Sciatic nerve (tissue), 2 donors: ENCODE results near the gene DOHH. TPM values are rescaled to one million over a fixed set of nuclear protein-coding genes. Genes with fewer than 3 reads are reported as not detected.
A peak's percentile ranks its signal among the peaks of the same experiment; 100 is the strongest.

Source experiments
- ATAC-seq: fragments of 200-7000 bp; cut with Tn5 transposase; one replicate; pipeline ENCODE4 v1.9.1; 2020; ENCODE audit warnings: mild to moderate bottlenecking, moderate library complexity
- DNase-seq: peaks from one replicate; pipeline ENCODE4 v3.0.0-alpha.2; 2020; ENCODE audit warnings: low spot score
- intact Hi-C: fragments of 100-400 bp; cut with DNase I; formaldehyde crosslinking; loops from one replicate; pipeline ENCODE4 v1.14.2; 2022
- total RNA-seq: library from RNA; stranded (reverse); fragmentation: NEBNext Ultra II Directional; extraction: Animal tissue kit (Norgen Biotek cat#: 25700); gene quantifications from one replicate; pipeline ENCODE4 v1.2.1, GENCODE V29; 2021
- donor health status: DM: no; HTN: no; CAD: no.
- donor health status: DM: no; HTN: no; CAD: no.

DOHH gene, protein sequence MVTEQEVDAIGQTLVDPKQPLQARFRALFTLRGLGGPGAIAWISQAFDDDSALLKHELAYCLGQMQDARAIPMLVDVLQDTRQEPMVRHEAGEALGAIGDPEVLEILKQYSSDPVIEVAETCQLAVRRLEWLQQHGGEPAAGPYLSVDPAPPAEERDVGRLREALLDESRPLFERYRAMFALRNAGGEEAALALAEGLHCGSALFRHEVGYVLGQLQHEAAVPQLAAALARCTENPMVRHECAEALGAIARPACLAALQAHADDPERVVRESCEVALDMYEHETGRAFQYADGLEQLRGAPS
- 8.4 TPM for total RNA-seq

DNA sequence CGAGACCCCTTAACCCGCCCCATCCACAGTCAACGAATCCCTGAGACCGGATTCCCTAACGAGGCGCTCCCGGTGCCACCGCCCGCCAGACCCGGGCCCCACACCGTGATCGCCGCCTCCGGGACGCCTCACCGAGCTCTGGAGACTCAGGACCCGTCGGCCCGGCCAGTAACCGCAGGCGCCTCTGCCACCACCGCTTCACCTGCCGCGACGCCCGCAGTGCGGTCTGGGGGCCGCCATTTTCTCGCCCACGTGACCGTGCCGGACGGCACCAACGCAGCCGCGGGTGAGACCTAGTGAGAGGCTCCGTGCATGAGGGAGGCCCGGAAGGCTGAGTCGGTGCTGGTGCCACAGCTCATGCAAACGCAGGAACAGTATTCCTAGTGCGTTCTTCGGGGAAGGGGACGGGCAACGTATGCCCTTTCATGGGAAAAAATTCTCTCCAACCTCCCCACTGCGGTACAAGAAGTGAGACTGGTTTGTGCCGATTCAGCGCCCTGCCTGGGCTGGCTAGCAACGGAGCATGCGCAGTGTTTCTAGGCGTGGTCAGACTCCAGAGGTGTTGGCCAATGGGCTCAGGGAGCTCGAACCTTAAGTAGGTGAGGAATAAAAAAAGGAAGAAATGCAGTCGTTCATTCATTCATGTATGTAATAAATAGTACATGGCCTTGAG lies at the start of gene DOHH:
Gene DOHH (minus strand): TSS at position 246 of the 673 bp plus-strand sequence. CDS start 3,860 bp downstream, outside the sequence.
- intact Hi-C loops: no loop called here
- DNase-seq: peak; percentile 97
- ATAC-seq: peak; percentile 97

DNA sequence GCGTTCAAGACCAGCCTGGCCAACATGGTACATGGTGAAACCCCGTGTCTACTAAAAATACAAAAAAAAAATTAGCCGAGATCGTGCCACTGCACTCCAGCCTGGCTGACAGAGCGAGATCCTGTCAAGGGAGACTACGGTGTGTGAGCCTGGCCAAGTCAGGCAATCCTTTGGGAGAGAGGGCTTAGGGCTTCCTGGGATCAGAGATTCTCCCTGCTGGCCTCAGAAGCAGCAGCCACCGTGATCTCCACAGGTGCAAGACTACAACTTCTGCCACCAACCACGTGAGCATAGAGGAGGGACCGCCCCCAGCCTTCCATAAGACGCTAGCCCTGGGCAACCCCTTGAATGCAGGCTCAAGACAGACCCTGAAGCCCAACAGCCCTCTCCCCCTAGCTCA lies 49.3 kb upstream of the DOHH start:
- intact Hi-C loops: loop anchor here (10.0 kb wide), 1 partner anchor 65 kb away; no protein-coding TSS in a partner anchor

DNA sequence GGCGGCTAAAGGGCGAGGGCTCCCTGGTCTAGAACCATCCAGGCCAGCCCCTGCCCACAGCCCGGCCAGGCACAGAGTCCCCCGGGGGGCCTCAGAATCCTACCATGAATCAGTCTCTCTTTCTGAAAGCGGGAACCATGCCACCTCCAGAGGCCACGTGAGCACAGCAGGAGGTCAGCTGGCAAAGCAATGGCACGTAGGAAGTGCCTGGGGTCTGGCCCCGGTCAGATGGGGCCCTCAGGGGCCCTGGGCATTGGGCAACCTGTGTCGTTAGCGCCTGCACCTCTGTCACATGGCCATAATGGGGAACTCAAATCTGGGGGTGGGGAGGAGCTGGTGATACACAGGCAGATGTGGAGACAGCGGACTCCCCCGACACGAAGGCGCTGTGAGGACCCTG lies 48.1 kb upstream of the DOHH start:
- no peak for ATAC-seq
- intact Hi-C loops: loop anchor here (10.0 kb wide), 1 partner anchor 66 kb away; no protein-coding TSS in a partner anchor
- no peak for DNase-seq

More for the DNA sequence above, 49.3 kb upstream of the DOHH start:
- ATAC-seq: no peak
- no peak for DNase-seq

DNA sequence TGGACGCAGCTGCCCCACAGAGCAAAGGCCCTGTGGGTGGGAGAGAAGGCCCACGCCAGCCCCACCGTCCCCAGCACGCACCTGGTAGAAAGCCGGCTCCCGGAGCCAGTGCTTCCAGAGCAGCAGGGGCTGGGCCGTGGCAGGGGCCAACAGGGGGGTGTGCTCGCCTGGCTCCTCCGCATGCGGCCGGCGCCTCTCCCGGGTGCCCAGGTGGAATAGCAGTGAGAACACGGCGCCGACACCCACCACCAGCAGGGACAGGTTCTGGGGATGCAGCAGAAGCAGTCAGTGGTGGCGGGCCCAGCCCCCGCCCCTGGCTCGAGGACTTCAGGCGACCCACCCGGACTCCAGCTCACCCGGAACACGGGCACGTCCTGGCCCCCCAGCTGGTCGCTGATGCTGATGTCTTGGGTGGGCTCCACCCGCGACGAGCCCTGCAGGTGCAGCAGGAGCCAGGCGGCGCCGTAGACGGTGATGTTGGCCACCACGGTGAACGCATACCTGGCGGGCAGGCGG lies 47.4 kb upstream of the DOHH start:
- intact Hi-C loops: loop anchor here (10.0 kb wide), 1 partner anchor 67 kb away; no protein-coding TSS in a partner anchor
- DNase-seq: no peak
- ATAC-seq: no peak

DNA sequence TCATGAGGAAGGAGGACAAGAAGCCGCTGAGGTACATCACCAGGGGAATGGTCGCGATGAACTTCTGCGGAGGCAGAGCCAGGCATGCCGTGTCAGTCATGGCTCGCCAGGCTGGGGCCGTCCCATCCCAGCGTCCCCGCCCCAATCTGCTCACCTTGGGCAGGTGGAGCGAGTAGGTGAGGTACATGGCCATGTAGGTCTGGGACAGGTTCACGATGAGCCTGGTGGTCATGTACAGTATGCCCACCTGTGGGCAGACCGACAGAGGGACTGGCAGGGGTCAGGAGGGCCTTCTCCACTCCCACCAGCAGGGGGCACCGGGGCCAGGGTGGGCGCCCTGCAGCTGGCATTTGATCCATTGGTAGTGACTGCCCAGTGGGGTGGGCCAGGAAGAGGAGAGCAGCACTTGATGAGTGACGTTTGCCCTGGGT lies 46.8 kb upstream of the DOHH start:
- DNase-seq (no peak), ATAC-seq (no peak)
- intact Hi-C loops: loop anchor here (10.0 kb wide), 1 partner anchor 67 kb away; no protein-coding TSS in a partner anchor

DNA sequence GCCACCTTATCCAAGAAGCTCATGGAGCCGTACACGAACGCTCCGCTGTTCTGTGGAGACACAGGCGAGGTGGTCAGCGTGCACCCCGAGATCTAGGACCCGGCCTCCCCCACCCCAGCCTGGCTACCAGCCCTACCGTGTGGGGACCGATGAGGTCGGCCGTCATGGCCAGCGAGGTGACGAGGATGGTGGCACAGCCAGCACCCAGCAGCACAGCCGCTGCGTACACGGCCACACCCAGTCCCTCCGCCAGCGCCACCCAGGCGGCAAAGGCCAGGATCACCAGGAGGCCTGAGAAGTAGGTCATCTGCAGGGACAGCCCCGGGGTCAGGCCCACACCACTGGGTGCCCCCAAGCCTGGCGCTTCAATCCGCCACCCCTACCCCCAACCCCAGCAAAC lies 45.6 kb upstream of the DOHH start:
- intact Hi-C loops: loop anchor here (10.0 kb wide), 1 partner anchor 69 kb away; no protein-coding TSS in a partner anchor
- DNase-seq (no peak), ATAC-seq (no peak)

DNA sequence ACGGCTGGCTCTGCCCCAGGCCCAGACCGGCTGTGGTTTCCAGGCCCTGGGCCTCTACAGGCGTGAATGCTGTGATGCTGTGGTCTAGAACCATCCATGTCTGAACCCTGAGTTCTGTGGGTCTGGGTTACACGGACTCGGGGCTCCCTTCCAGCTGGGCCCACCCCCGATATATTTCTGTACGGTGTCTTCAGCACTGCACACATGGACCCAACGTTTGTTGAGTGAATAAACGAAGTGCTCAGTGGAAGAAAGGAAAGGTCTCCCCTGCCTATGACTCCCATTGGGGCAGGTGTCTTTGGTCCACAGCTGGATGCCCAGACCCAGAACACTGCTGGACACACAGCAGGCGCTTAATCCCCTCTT lies 45.2 kb upstream of the DOHH start:
- ATAC-seq: no peak
- no peak for DNase-seq
- intact Hi-C loops: loop anchor here (10.0 kb wide), 1 partner anchor 69 kb away; no protein-coding TSS in a partner anchor

DNA sequence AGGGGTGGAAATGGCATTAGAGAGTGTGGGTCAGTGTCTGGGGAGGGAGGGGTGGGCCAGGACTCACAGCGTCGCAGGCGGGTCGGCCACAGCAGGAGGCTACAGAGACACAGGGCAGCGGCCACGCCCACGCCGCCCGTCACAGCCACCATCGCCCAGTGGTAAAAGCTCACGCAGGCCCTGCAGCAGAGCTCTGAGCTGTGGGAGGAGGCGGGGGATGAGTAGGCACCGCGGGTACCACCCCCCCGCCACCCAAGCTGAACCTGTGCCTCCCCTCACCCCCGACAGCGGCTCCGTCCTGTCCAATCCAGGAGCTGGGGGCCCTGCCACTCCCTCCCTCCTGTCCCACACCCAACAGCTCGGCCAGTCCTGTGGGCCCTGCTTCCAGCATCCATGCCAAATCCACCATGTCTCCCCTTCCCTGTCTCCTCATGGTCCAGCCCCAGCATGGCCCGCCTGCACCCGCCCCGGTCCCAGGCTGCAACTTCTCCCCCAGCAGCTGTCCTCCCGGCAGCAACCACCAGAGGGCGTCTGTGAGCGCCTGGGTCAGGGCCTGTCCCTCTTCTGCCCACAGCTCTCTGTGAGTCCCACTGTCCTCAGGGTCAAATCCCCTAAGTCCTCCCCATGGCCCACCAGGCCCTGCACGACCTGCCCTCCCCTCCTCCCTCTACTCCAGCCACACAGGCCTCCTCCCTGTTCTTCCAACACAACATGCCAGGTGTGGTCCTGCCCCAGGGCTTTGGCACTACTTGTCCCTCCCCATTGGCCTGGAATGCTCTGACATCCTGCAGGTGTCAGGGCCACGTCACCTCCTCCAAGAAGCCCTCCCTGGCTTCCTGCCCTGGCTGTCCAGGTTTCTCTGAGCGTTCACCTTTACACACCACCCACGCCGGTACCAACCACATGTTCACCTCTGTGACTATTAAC lies 44.5 kb upstream of the DOHH start:
- peak; percentile 88 for DNase-seq
- intact Hi-C loops: loop anchor here (10.0 kb wide), 1 partner anchor 70 kb away; no protein-coding TSS in a partner anchor
- ATAC-seq: peak; percentile 59

DNA sequence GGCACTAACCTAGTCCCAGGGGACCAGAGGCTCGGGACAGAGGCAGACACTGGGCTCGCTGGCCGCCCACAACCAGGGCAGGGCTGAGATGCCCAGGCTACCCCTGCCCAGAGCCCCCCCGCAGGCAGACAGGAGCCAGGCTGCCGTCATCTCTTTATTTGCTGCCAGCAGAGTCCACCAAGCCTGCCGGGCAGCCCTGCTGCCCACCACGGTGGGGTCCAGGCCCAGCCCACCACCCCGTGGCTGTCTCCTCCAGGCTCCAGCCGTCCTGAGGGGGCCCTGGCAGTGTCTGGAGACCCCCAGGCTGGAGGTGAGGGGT lies 43.5 kb upstream of the DOHH start:
- intact Hi-C loops: loop anchor here (10.0 kb wide), 1 partner anchor 71 kb away; no protein-coding TSS in a partner anchor
- DNase-seq (no peak), ATAC-seq (no peak)

DNA sequence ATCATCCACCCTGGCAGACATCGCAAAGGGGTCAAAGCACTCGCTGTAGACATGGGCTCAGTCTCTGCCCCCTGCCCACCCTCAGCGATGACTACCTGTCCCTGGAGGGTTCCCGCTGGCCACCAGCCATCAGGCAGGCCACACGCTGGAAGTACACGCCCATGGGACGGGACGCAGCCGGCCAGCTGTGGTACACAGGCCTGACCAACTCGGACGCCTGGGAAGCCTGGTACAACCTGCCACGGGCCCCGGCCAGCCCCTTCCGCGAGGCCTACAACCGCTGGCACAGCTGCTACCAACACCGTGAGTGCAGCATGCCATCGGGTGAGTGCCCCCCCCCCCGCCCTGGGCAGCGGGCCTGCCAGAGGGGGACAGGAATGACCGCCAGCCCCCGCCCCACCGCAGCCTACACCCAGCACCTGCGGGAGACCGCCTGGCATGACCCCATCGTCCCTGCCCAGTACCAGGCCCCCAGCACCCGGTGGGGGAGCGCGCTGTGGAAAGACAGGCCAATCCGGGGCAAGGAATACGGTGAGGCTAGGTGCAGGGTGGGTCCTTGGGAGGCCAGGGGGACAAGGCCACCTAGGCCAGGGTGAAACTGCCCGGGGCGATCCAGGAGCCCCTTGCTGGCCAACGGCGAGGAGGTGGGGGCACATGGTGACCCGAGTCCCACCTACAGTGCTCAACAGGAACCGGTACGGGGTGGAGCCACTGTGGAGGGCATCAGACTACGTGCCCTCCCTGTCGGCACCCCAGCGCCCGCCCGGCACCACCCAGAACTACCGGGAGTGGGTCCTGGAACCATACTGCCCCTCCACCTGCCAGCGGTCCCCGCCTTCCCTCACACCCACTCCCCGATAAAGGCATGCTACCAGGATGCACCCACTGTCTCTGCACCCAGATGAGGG lies 42.9 kb upstream of the DOHH start:
- intact Hi-C loops: loop anchor here (10.0 kb wide), 1 partner anchor 71 kb away; no protein-coding TSS in a partner anchor
- DNase-seq (no peak), ATAC-seq (no peak)

DNA sequence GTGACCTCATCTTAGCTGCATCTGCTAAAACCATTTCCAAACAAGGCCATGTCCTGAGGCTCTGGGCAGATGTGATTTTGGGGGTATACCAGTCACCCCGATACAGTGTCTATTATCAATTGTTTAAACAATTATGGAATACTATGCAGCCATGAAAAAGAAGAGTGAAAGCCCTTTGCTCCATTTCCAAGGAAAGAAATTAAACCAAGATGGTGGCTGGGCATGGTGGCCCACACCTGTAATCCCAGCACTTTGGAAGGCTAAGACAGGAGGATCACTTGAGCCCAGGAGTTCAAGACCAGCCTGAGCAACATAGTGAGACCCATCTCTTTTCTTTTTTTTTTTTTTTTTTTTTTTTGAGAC lies 39.3 kb upstream of the DOHH start:
- ATAC-seq (no peak), DNase-seq (no peak)
- intact Hi-C loops: loop anchor here (10.0 kb wide), 1 partner anchor 75 kb away; no protein-coding TSS in a partner anchor

DNA sequence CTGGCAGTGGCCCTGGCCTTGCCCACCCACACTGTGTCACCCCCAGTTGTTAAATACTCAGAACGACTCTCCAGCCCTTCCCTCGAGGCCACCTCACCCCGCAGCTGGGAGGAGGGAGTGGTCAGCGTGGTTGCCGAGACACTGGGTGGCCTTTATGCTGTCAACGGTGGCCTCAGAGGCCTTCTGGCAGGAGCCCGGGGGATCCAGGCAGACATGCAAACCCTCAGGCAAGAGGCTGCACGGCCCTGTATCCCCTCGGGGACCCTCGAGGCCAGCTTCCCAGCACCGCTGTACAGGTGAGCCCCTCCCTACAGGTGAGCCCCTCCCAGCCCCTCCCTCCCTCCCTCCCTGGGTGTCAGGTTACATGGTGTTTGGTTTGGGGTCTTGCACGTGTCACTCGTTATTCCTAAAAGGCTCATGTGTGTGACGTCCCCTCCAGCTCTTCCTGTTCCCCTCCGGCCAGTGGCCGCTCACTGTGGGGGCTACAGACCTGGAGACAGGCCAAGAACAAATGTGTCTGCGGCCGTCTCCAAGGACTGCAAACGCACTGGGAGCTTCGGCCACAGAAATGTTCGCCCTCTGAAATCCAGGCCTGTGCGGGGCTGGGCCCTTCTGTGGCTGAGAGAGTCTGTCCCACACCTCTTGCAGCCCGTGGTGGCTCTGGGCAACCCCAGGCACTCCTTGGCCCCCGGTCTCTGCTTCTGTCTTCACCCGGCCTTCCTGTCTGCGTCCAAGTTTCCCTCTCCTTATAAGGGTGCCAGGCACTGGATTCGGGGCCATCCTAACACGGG lies 38.7 kb upstream of the DOHH start, which contains the start of gene TEKTIP1:
Gene TEKTIP1 (plus strand): TSS at position 210 of the 791 bp plus-strand sequence. CDS start 4 bp downstream, at position 214.
- DNase-seq: no peak
- intact Hi-C loops: no loop called here
- no peak for ATAC-seq

DNA sequence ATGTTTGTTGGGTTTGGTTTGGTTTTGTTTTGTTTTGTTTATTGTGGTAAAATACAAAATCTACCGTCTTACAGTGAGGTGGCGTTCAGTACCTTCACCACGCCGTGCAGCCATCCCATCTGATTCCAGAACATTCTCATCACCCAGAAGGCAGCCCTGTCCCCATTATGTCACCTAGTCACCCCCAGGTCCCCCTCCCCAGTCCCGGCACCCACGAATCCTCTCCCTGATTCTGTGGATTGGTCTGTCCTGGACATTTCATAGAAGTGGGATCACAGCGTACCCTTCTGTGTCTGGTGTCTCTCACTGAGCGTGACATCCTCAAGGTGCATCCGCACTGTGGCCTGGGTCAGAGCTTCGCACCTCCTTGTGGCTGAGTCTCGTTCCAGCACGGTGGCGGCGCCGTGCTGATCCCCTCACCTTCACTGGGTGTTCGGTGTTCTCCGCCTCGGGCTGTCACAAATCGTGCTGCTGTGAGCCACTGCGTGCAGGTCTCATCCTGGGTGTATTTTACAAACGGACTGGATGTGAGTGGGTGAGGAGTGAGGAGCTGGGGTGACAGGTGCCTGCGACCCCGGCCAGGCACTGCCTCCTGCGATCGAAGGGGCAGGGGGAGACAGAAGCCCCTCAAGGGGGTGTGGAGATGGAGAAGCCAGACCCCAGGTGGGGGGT lies 37.9 kb upstream of the DOHH start:
- intact Hi-C loops: no loop called here
- DNase-seq: no peak
- no peak for ATAC-seq

DNA sequence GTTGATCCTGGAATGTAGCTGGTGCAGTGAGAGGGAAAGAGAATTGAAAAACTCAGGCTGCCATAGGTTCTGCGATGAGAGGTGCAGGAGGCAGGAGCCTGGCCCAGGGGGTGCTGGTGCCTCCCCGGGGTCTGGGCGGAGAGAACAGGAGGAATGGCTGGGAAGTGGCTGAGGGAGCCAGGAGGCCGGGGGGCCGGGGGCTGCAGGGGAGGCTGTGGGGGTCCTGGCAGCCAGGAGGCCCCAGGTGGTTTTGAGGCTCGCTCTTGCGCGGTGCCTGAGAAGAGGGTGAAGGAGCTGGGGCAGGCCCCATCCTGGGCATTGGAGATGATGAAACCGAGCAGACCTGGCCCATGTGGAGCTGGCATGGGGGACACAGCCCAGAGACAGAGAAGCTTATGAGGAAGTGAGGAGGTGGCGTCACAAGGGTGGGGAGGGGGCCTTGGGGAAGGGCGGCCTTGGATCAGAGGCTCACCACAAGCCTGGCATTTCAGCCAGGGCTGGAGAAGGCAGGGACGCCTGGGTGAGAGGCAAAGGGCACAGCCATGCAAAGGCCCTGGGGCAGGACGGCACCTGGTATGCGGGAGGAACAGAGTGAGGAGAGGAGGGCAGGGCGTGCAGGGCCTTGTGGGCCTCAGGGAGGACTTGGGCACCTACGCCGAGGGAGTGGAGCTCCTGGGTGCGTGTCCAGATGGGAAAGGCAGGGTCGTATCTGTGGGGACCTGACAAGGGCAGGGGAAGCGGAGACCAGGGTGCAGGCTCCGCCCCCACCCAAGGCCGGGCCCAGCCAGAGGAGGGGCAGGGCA lies 37.2 kb upstream of the DOHH start:
- ATAC-seq (peak; percentile 3), DNase-seq (no peak)
- intact Hi-C loops: no loop called here

DNA sequence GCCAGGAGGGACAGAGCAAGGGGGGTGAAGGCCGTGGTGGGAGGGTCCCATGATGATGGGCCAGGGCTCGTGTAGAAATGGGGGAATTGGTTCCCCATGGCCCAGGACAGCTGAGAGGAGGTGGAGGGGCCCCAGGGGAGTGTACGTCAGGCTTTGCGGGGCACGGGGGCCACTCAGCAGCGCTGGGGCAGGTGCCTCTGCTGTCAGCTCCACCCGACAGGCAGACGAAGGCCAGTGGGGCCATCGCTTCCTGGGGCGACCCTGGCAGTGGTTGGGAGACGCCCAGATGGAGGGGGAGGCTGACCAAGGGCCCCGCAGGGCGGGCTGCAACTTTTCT lies 36.6 kb upstream of the DOHH start:
- no peak for DNase-seq
- intact Hi-C loops: no loop called here
- ATAC-seq: peak; percentile 34
